DMS53 (cell line): Measurements from ENCODE around the gene RPN2.
A peak's percentile ranks its signal among the peaks of the same experiment; 100 is the strongest.

ENCODE experiments used
- DNase-seq: peaks from one replicate; lab custom pipeline; 2025; lab: John Stamatoyannopoulos, UW

The RPN2 gene

GRCh38 chr20:37267667-37268313 lies 88.7 kb downstream of the RPN2 start:
- no peak for DNase-seq

- no peak for DNase-seq
These were observed 91.7 kb downstream of the RPN2 start for GRCh38 chr20:37270576-37271420.

- no peak for DNase-seq
These were observed 92.3 kb downstream of the RPN2 start for GRCh38 chr20:37271421-37271768.

GRCh38 chr20:37273988-37274387 lies 94.9 kb downstream of the RPN2 start:
- no peak for DNase-seq

- no peak for DNase-seq
These were observed 95.9 kb downstream of the RPN2 start for GRCh38 chr20:37274851-37275524.

GRCh38 chr20:37276494-37277252 lies 97.5 kb downstream of the RPN2 start:
- peak; percentile 77 for DNase-seq

DNA sequence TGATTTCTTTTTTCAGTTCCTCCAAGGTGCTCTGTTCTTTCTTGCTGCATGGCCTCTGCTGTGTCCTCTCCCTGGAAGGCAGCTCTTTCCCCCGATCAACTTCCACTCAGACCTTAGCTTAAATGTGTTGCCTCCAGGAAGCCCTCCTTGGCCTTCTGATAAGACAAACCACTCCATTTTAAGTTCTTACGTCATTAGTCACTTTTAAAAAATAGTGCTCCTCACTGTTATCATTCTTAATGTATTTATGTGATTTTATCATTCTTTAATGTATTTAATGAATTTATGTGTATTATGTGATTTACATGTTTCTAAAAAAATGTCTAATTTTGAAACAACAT lies 98.1 kb downstream of the RPN2 start:
- no peak for DNase-seq

DNA sequence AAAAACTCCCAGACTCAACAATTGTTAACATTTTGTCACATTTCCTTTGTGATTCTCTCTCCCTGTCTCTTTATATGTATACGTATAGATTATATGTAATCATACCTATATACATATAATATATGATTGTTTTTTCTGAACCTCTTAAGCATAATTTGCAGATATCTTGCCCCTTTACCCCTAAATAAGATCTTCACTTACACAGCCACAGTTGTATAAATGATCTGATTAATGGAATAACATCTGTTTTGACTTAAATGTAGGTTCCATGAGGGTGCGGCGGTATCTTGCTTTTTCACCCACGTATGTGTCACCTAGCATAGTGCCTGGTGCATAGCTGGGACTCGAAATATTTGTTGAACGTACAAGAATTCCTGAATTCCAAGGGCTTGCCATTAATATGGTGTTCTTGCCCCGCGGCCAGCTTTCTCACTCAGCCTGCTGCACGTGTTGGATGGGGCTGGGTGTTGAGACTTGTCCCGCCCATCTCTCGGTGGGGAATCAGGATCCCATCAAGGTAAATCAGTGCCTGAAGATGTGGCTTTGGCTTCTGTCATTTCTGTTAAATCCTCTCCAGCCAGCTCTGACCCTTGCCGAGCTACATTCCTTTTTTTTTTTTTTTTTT lies 99.9 kb downstream of the RPN2 start:
- DNase-seq: no peak

DNA sequence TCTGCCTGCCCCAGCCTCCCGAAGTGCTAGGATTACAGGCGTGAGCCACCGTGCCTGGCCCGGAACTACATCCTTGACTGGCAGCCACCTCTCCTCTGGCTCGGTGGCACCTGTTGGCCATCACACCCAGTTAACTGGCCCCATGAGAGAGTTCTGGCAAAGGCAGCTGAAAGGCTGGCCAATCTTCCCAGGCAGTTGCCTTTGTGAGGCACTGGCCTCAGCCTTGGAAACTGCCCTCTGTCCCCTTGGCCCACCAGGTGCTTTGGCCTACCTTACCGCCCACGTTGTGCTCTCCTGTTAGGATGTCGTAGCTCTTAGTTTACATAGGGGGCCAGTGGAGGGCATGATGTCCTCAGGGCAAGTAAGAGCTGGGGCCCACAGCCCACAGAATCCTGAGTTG lies 100.7 kb downstream of the RPN2 start:
- no peak for DNase-seq

DNA sequence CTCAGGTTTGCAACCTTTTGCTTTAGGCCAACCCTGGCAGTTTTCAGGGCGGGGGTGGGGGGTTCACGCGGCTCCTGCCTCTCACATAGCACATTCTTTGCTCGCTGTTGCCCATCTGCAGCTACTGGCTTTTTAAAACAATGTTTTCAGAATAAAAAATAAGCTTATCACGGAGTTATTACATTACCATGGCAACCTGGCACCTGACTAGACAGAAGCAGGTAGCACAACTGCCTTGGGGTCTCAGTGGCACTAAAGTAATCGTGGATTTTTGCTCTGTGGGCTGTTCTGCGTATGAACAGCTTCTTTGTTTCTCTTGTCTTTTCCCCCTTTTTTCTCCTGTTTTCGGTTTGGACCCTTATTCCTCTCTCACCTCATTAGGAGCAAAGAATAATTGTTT lies 101.3 kb downstream of the RPN2 start:
- DNase-seq: no peak

GRCh38 chr20:37282556-37282955 lies 103.4 kb downstream of the RPN2 start:
- no peak for DNase-seq

DNA sequence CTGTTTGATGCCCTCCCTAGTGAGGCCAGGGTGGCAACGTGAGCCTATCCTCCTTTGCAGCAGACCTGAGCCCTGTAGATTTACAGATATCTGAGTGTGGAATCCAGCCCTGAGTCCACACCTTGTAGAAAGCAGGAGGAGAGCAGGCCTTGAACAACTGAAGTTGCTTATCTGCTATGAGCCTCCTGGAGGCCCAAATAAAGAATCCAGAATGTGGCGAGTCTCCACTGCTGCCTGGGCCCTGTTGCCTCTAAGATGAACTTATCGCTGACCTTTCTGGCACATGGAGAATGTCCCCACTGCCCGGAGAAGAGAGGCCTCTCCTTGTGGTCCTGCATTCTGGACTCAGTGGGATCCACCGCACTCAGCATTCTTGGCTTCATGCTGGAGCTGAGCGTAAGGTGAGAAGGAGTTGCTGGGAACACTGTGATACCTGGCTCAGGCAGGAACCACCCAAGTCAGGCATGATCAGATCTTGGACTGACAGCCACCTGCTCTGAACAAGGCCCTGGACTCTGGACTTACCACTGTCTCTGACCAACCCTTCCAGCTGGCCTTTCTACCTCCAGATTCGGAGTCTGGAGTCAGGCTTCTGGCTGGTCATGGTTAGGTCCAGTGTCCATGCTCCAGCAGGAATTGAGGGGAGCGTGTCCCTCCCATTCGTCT lies 104.5 kb downstream of the RPN2 start:
- DNase-seq: no peak

DNA sequence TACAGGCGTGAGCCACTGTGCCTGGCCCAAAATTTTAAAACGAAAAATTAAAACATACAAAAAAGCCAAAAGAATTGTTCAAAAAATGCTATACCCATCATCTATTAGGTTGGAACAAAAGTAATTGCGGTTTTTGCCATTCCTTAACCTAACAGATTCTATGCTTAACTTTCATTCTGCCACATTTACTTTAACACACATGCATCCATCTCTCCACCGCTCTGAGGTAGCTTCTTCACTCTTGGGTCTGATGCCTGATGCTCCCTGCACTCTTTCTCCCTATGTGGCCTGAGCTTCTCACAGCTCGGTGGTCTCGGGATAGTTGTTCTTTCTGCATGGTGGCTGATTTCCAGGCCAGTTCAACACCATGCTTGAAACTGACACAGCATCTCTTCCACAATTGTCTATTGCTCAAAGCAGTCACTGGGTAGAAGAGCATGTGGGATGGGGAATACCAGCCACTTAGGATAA lies 105.6 kb downstream of the RPN2 start:
- no peak for DNase-seq

DNA sequence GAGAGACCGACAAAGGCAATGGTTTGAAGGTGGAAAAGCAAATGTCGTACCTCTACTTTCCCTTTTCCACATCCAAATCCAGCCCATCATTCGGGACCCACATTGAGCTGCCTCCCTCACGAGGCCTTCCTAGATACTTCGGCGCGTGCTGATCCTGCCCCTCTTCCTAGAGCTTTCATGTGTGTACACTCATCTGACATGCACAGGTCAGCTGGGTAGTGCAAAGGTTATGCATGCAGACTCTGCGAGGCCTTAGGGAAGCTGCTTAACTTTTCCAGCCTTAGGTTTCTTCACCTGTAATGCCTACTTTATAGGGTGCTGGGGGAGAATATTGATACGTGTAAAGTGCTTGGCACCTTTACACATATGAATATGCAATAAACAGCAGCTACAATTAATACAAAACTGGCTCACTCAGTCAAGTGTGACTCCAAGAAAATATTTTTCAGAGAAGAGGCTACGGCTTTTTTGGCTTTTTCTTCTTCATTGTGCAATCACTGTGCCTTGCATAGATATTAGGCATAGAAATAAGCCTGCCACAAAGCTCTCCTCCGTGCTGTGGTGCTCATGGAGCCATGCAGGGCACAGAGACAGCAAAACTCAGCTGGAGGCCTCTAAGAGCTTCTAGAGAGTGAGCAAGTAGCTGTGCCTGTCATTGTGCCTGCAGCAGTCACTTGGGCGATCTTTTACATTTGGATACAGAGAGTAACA lies 106.7 kb downstream of the RPN2 start:
- DNase-seq: no peak

GRCh38 chr20:37288091-37288490 lies 109.0 kb downstream of the RPN2 start:
- no peak for DNase-seq

DNA sequence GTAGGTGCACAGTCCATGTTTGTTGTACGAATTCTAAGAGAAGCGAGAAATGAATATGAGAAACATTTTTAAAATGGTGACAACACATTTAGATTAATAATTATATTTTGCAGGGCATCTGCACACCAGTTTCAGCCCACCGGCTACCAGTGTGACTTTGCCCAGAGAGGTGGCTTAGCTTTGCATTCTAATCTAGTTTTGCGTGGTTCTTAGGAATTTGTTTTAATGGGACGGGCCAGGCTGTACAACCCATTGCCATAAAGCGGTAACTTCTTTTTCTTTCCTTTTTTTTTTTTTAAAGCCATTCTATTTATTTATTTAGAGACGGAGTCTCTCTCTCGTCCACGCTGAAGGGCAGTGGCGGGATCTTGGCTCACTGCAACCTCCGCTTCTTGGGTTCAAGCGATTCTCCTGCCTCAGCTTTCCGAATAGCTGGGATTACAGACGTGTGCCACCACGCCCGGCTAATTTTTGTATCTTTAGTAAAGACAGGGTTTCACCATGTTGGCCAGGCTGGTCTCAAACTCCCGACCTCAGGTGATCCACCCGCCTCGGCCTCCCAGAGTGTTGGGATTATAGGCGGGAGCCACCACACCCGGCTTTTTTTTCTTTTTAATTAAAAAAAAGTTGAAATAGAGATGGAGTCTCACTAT lies 111.2 kb downstream of the RPN2 start:
- peak; percentile 41 for DNase-seq
